HepG2 (cell line): ENCODE data around the gene ERCC4. TPM values are rescaled to one million over a fixed set of nuclear protein-coding genes. Genes with fewer than 3 reads are reported as not detected.

Source experiments
- CEBPG ChIP-seq: IDR thresholded peaks from 2 replicates; pipeline ENCODE4 v1.6.1; 2016
- GTF3A ChIP-seq: sonication (generic); formaldehyde crosslinking; conservative IDR thresholded peaks from 2 replicates; pipeline ENCODE4 v1.4.0; 2020; ENCODE audit warnings: mild to moderate bottlenecking, missing genetic modification reagents
- HCFC1 ChIP-seq: fragments of 150-350 bp; IDR thresholded peaks from 2 replicates; pipeline ENCODE4 v1.6.1; 2014; ENCODE audit warnings: low read depth, low read length
- KDM5A ChIP-seq: fragments of 200-600 bp; sonication (generic); IDR thresholded peaks from 2 replicates; pipeline ENCODE4 v1.7.0; 2018; ENCODE audit warnings: antibody characterized with exemption, mild to moderate bottlenecking, low read length, borderline replicate concordance
- MIER3 ChIP-seq: IDR thresholded peaks from 2 replicates; pipeline ENCODE4 v1.6.1; 2016; ENCODE audit warnings: missing compliant biosample characterization, borderline replicate concordance
- NR1H2 ChIP-seq: sonication (generic); formaldehyde crosslinking; IDR thresholded peaks from 2 replicates; pipeline ENCODE4 v1.8.1; 2022; ENCODE audit warnings: low read depth, missing genetic modification reagents, borderline replicate concordance
- SMAD1 ChIP-seq: sonication (generic); formaldehyde crosslinking; IDR thresholded peaks from 2 replicates; pipeline ENCODE4 v1.4.0; 2020; ENCODE audit warnings: missing genetic modification reagents, low read depth, mild to moderate bottlenecking, borderline replicate concordance
- SNRNP70 ChIP-seq: fragments of 200-400 bp; formaldehyde crosslinking; IDR thresholded peaks from 2 replicates; pipeline ENCODE4 v1.6.1; 2017; ENCODE audit warnings: mild to moderate bottlenecking, low read depth, low read length, moderate library complexity
- ZBTB38 ChIP-seq: sonication (generic); formaldehyde crosslinking; IDR thresholded peaks from 2 replicates; pipeline ENCODE4 v1.5.1; 2020; ENCODE audit warnings: mild to moderate bottlenecking, missing genetic modification reagents
- ZFP36L2 ChIP-seq: sonication (generic); formaldehyde crosslinking; IDR thresholded peaks from 2 replicates; pipeline ENCODE4 v1.4.0; 2020; ENCODE audit warnings: missing genetic modification reagents
- ZNF710 ChIP-seq: sonication (generic); formaldehyde crosslinking; IDR thresholded peaks from 2 replicates; pipeline ENCODE4 v1.5.0; 2020; ENCODE audit warnings: mild to moderate bottlenecking, missing genetic modification reagents, borderline replicate concordance
- ZSCAN12 ChIP-seq: sonication (generic); formaldehyde crosslinking; IDR thresholded peaks from 2 replicates; pipeline ENCODE4 v1.9.0; 2021; ENCODE audit warnings: mild to moderate bottlenecking, missing genetic modification reagents
- ZSCAN25 ChIP-seq: sonication (generic); formaldehyde crosslinking; IDR thresholded peaks from 2 replicates; pipeline ENCODE4 v1.8.0; 2022; ENCODE audit warnings: mild to moderate bottlenecking, missing genetic modification reagents
- polyA plus RNA-seq, 8 experiments: library from polyadenylated mRNA; depleted of rRNA in 3 of 8; stranded (reverse) in 7 of 8; unstranded in 1 of 8; fragments of >200 nt; fragmentation: Illumina TruSeq in 4 of 8; extraction: Trizol in 4 of 8; gene quantifications; 2 replicates each; pipeline versions ENCODE4 v1.2.1 to v1.2.3, GENCODE V29; 2011 to 2016; ENCODE audit warnings: low read depth in 4 of 8, missing spikeins in 1 of 8, mixed read lengths in 1 of 8; ENCODE audit not compliant: insufficient read depth in 1 of 8
- total RNA-seq, 5 experiments: library from RNA; depleted of rRNA; stranded (reverse); fragments of >200 nt; fragmentation: Illumina TruSeq; extraction: Trizol; gene quantifications; 2 replicates each; pipeline ENCODE4 v1.2.3, GENCODE V29; 2016; ENCODE audit warnings: low read depth in 1 of 5
- TF ChIP-seq, protein P1 (sequence below): sonication (generic); formaldehyde crosslinking; conservative IDR thresholded peaks from 2 replicates; pipeline ENCODE4 v1.4.0; 2020; ENCODE audit warnings: missing genetic modification reagents
- TF ChIP-seq, protein P2 (sequence below): sonication (generic); formaldehyde crosslinking; IDR thresholded peaks from 2 replicates; pipeline ENCODE4 v1.4.0; 2020; ENCODE audit warnings: missing genetic modification reagents
- TF ChIP-seq, protein P3 (sequence below), 2 experiments: fragments of 450-650 bp in 1 of 2; sonication (generic) in 1 of 2; formaldehyde crosslinking; IDR thresholded peaks; 2 replicates each; pipeline versions ENCODE4 v1.5.0 to v1.8.0; 2020 to 2022; ENCODE audit warnings: mild to moderate bottlenecking in 1 of 2, missing genetic modification reagents in 1 of 2

ERCC4 gene
- total and polyA plus RNA-seq, 2 of the 13 experiments (the other 11 are each of a cell fraction or from before 2014, with no cell fraction given) = 5.4 to 15.2 TPM

GRCh38 chr16:13919683-13920509 lies at the start of gene ERCC4 (continued):
- peak; percentile 70; the same call in 1 of the 2 replicates for TF ChIP-seq ZSCAN12 (CRISPR knock-in tag)
- TF ChIP-seq, protein P1, sequence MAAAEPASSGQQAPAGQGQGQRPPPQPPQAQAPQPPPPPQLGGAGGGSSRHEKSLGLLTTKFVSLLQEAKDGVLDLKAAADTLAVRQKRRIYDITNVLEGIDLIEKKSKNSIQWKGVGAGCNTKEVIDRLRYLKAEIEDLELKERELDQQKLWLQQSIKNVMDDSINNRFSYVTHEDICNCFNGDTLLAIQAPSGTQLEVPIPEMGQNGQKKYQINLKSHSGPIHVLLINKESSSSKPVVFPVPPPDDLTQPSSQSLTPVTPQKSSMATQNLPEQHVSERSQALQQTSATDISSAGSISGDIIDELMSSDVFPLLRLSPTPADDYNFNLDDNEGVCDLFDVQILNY (CRISPR knock-in tag) = peak; percentile 35; the same call in 1 of the 2 replicates
- no peak for TF ChIP-seq NR1H2 (CRISPR knock-in tag)
- TF ChIP-seq ZNF710 = peak; percentile 70; the same call in 1 of the 2 replicates
- 0 out of 2 replicates have a peak, but pooled peaks have one; percentile 19 for TF ChIP-seq CEBPG (CRISPR knock-in tag)
- peak; percentile 64; the same call in 1 of the 2 replicates for TF ChIP-seq ZBTB38 (CRISPR knock-in tag)
- peak; percentile 53; the same call in 1 of the 2 replicates for TF ChIP-seq ZFP36L2
- TF ChIP-seq SMAD1 (CRISPR knock-in tag) = peak; percentile 97; the same call in 1 of the 2 replicates
- no peak for TF ChIP-seq SNRNP70
- TF ChIP-seq KDM5A = peak; percentile 93
- TF ChIP-seq, protein P2, sequence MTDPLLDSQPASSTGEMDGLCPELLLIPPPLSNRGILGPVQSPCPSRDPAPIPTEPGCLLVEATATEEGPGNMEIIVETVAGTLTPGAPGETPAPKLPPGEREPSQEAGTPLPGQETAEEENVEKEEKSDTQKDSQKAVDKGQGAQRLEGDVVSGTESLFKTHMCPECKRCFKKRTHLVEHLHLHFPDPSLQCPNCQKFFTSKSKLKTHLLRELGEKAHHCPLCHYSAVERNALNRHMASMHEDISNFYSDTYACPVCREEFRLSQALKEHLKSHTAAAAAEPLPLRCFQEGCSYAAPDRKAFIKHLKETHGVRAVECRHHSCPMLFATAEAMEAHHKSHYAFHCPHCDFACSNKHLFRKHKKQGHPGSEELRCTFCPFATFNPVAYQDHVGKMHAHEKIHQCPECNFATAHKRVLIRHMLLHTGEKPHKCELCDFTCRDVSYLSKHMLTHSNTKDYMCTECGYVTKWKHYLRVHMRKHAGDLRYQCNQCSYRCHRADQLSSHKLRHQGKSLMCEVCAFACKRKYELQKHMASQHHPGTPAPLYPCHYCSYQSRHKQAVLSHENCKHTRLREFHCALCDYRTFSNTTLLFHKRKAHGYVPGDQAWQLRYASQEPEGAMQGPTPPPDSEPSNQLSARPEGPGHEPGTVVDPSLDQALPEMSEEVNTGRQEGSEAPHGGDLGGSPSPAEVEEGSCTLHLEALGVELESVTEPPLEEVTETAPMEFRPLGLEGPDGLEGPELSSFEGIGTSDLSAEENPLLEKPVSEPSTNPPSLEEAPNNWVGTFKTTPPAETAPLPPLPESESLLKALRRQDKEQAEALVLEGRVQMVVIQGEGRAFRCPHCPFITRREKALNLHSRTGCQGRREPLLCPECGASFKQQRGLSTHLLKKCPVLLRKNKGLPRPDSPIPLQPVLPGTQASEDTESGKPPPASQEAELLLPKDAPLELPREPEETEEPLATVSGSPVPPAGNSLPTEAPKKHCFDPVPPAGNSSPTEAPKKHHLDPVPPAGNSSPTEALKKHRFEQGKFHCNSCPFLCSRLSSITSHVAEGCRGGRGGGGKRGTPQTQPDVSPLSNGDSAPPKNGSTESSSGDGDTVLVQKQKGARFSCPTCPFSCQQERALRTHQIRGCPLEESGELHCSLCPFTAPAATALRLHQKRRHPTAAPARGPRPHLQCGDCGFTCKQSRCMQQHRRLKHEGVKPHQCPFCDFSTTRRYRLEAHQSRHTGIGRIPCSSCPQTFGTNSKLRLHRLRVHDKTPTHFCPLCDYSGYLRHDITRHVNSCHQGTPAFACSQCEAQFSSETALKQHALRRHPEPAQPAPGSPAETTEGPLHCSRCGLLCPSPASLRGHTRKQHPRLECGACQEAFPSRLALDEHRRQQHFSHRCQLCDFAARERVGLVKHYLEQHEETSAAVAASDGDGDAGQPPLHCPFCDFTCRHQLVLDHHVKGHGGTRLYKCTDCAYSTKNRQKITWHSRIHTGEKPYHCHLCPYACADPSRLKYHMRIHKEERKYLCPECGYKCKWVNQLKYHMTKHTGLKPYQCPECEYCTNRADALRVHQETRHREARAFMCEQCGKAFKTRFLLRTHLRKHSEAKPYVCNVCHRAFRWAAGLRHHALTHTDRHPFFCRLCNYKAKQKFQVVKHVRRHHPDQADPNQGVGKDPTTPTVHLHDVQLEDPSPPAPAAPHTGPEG (CRISPR knock-in tag) = peak; percentile 84; the same call in 1 of the 2 replicates
- TF ChIP-seq GTF3A (CRISPR knock-in tag) = peak; percentile 95
- TF ChIP-seq, protein P3, sequence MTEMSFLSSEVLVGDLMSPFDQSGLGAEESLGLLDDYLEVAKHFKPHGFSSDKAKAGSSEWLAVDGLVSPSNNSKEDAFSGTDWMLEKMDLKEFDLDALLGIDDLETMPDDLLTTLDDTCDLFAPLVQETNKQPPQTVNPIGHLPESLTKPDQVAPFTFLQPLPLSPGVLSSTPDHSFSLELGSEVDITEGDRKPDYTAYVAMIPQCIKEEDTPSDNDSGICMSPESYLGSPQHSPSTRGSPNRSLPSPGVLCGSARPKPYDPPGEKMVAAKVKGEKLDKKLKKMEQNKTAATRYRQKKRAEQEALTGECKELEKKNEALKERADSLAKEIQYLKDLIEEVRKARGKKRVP (CRISPR knock-in tag; IDR thresholded peaks at IDR 0.05) = 0 out of 4 replicates have a peak, but pooled peaks of 1 of the 2 experiments have one; percentile 34
- TF ChIP-seq MIER3 (CRISPR knock-in tag) = peak; percentile 74; the same call in 1 of the 2 replicates
- TF ChIP-seq ZSCAN25 (CRISPR knock-in tag) = peak; percentile 58; the same call in 1 of the 2 replicates
- peak; percentile 44 for TF ChIP-seq HCFC1
